IgD-negative memory B cell (primary cell): Measurements from ENCODE around the gene GPR162. TPM values are rescaled to one million over a fixed set of nuclear protein-coding genes. Genes with fewer than 3 reads are reported as not detected.
A peak's percentile ranks its signal among the peaks of the same experiment; 100 is the strongest.
"Not testable (repeated sequence)": the region's sequence is repeated elsewhere in the genome, so short reads cannot be mapped to it uniquely, and the experiment has no call there.

Experiments
- H3K27ac Mint-ChIP-seq, 3 donors: one replicate each; pipeline ENCODE4 v1.8.0; 2020 to 2022; ENCODE audit warnings: mild to moderate bottlenecking in 3 of 3, mixed read lengths in 3 of 3, moderate library complexity in 1 of 3
- H3K27me3 Mint-ChIP-seq: one replicate; pipeline ENCODE4 v1.8.0; 2021; ENCODE audit warnings: mixed read lengths
- H3K36me3 Mint-ChIP-seq: one replicate; pipeline ENCODE4 v1.8.0; 2020; ENCODE audit warnings: mild to moderate bottlenecking, mixed read lengths
- H3K4me1 Mint-ChIP-seq, 3 donors: one replicate each; pipeline ENCODE4 v1.8.0; 2020 to 2022; ENCODE audit warnings: mixed read lengths in 3 of 3, mild to moderate bottlenecking in 1 of 3
- H3K4me3 Mint-ChIP-seq, 4 donors: one replicate each; pipeline ENCODE4 v1.8.0; 2020 to 2022; ENCODE audit warnings: mild to moderate bottlenecking in 4 of 4, mixed read lengths in 4 of 4, moderate library complexity in 3 of 4
- H3K9me3 Mint-ChIP-seq, 3 donors: one replicate each; pipeline ENCODE4 v1.8.0; 2020 to 2021; ENCODE audit warnings: mixed read lengths in 3 of 3, mild to moderate bottlenecking in 1 of 3
- polyA plus RNA-seq: library from polyadenylated mRNA; unstranded; fragments of 300-500 nt; fragmentation: Illumina TruSeq; gene quantifications from one replicate; pipeline ENCODE4 v1.2.3, GENCODE V29; 2021

Gene GPR162
- polyA plus RNA-seq, 1 donor from 2014 or later = not detected

DNA sequence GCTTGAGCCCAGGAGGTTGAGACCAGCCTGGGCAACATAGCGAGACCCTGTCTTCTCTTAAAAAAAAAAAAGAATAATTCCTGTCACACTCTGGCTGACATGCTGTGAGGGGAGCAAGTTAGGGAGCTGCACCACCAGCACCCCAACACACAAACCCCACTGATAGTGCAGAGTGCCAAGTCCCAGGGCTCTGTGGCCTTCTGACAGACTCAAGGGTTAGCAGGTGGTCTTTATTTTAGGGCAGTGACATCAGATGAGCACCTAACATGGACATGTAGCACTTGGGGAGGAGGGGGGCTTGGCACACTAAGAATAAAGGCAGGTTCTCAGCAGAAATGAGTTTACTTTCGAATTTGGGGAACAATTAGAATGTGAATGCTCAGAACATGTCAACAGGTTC, 37.2 kb downstream of the GPR162 start:
- no peaks in the 10 kb centered on the region for H3K9me3 Mint-ChIP-seq
- H3K36me3 Mint-ChIP-seq = peaks cover 13% of the 10 kb centered on the region
- no peak overlapping the region for H3K27ac Mint-ChIP-seq
- peaks cover 2 to 6% (median 2%) of the 10 kb centered on the region in 3 donors for H3K4me1 Mint-ChIP-seq
- H3K4me3 Mint-ChIP-seq = no peak overlapping the region
- no peaks in the 10 kb centered on the region for H3K27me3 Mint-ChIP-seq

DNA sequence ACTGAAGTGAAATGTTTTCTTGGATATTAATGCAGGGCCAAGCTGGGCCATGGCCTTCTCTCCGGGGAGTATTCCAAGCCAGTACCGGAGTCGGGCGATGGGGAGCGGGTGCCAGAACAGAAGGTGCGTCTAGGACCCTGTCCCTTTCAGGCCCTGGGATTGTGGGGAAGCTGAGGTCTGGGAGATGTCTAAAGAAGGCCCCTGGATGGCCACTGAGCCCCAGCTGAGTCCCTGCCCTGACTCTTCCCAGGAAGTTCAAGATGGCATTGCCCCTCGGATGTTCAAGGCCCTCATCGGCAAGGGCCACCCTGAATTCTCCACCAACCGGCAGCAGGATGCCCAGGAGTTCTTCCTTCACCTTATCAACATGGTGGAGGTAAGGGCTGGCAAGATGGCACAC, 38.5 kb downstream of the GPR162 start:
- peaks cover 13% of the 10 kb centered on the region for H3K36me3 Mint-ChIP-seq
- H3K27ac Mint-ChIP-seq = no peak overlapping the region
- H3K27me3 Mint-ChIP-seq = no peaks in the 10 kb centered on the region
- H3K9me3 Mint-ChIP-seq = no peaks in the 10 kb centered on the region
- H3K4me3 Mint-ChIP-seq = peak overlapping the region in 1 of 4 donors; percentile 14
- peaks cover 0 to 5% (median 2%) of the 10 kb centered on the region in 3 donors for H3K4me1 Mint-ChIP-seq

DNA sequence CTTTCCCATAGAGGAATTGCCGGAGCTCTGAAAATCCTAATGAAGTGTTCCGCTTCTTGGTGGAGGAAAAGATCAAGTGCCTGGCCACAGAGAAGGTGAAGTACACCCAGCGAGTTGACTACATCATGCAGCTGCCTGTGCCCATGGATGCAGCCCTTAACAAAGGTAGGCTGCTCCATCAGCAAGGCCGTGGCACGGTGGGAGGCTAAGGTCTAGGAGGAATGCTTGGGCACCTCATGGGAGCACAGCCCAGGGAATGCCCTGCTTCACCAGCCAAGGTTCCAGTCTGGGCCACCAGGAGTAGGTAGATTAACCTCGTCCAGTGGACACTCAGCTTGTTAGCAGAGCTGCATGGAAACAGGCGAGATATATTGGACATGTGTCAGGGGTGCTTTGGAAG, 39.3 kb downstream of the GPR162 start:
- H3K36me3 Mint-ChIP-seq = peaks cover 10% of the 10 kb centered on the region

DNA sequence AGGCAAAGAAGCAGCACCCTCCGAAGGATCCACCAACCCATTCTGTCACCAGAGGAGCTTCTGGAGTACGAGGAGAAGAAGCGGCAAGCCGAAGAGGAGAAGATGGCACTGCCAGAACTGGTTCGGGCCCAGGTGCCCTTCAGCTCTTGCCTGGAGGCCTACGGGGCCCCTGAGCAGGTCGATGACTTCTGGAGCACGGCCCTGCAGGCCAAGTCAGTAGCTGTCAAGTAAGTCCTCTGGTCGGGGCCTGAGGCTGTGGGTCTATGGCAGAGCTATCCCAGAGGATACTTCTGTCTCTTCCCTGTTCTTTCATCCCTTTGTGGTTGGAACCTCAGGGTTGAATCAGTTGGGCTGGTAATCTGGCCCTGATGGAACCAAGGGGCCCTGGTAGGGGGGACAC, 39.8 kb downstream of the GPR162 start:
- Mint-ChIP-seq H3K9me3 (no peaks in the 10 kb centered on the region), H3K4me1 (peaks cover under 1 to 5% (median 2%) of the 10 kb centered on the region in 3 donors), H3K27ac (no peak overlapping the region)

More for the DNA sequence above, 39.3 kb downstream of the GPR162 start:
- no peaks in the 10 kb centered on the region for H3K27me3 Mint-ChIP-seq
- no peaks in the 10 kb centered on the region for H3K9me3 Mint-ChIP-seq
- no peak overlapping the region for H3K27ac Mint-ChIP-seq
- peak overlapping the region in 1 of 4 donors; percentile 74 for H3K4me3 Mint-ChIP-seq
- H3K4me1 Mint-ChIP-seq = peaks cover 0 to 5% (median 2%) of the 10 kb centered on the region in 3 donors

DNA sequence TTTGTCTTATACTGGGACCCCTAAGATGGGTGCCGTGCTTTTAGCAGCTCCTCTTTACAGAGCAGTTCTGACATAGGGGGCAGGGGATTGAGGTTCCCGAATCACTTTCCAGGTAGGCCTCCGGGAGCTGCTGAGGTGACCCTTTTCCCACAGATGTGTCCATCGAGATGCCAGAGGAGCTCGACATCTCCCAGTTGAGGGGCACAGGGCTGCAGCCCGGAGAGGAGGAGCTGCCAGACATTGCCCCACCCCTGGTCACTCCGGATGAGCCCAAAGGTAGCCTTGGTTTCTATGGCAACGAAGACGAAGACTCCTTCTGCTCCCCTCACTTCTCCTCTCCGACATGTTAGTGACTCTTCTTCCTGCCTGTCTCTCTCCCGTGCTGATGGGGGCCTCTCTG, 41.4 kb downstream of the GPR162 start:
- H3K4me1 Mint-ChIP-seq = peaks cover 0 to 3% (median 0%) of the 10 kb centered on the region in 3 donors
- H3K4me3 Mint-ChIP-seq = peak overlapping the region in 1 of 4 donors; percentile 43
- H3K27me3 Mint-ChIP-seq = no peaks in the 10 kb centered on the region
- H3K36me3 Mint-ChIP-seq = peaks cover 2% of the 10 kb centered on the region
- H3K27ac Mint-ChIP-seq = no peak overlapping the region
- H3K9me3 Mint-ChIP-seq = no peaks in the 10 kb centered on the region

More for the DNA sequence above, 39.8 kb downstream of the GPR162 start:
- H3K36me3 Mint-ChIP-seq = peaks cover 10% of the 10 kb centered on the region
- peak overlapping the region in 1 of 4 donors; percentile 74 for H3K4me3 Mint-ChIP-seq
- no peaks in the 10 kb centered on the region for H3K27me3 Mint-ChIP-seq

DNA sequence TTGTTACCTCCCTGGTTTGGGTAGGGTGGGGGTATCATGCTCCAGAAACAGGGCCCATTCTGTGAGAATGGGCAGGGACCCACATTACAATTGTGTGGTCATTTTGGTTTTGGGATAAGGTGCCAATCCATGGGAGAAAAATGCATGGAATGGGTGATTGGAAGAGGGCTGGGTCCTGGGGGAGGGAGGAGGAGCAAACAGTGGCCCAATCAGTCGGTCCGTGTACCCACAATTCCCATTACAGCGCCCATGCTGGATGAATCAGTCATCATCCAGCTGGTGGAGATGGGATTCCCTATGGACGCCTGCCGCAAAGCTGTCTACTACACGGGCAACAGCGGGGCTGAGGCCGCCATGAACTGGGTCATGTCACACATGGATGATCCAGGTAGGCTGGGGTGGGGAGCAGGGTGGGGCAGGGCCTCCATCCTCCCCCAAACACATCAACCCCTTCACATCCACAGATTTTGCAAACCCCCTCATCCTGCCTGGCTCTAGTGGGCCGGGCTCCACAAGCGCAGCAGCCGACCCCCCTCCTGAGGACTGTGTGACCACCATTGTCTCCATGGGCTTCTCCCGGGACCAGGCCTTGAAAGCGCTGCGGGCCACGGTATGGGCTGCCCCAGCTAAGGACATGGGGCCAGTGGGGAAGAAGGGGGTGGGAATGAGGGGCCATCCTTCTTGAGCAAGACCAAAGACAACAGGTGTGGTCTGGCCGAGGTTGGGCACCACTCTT, 42.1 kb downstream of the GPR162 start:
- Mint-ChIP-seq H3K4me1 (peaks cover 4 to 8% (median 5%) of the 10 kb centered on the region in 3 donors), H3K9me3 (no peaks in the 10 kb centered on the region), H3K36me3 (peaks cover 2% of the 10 kb centered on the region), H3K27me3 (no peaks in the 10 kb centered on the region), H3K27ac (no peak overlapping the region), H3K4me3 (peak overlapping the region in 3 of 4 donors; percentile 17 to 52 (median 41))

DNA sequence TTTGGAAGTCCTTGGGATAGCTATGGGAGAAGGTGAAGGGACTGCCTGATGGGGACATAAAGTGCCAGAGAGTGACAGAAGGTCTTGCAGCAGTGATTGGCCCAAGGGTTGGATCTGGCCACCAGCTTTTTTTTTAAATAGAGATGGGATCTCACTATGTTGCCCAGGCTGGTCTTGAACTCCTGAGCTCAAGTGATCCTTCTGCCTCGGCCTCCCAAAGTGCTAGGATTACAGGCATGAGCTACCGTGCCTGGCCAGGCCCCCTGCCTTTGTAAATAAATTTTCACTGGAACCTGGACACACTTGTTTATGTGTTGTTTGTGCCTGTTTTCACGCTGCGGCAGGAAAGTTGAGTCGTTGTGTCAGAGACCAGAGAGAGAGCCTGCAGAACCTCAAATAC, 43.7 kb downstream of the GPR162 start:
- H3K4me1 Mint-ChIP-seq = peaks cover 14 to 17% (median 15%) of the 10 kb centered on the region in 3 donors

DNA sequence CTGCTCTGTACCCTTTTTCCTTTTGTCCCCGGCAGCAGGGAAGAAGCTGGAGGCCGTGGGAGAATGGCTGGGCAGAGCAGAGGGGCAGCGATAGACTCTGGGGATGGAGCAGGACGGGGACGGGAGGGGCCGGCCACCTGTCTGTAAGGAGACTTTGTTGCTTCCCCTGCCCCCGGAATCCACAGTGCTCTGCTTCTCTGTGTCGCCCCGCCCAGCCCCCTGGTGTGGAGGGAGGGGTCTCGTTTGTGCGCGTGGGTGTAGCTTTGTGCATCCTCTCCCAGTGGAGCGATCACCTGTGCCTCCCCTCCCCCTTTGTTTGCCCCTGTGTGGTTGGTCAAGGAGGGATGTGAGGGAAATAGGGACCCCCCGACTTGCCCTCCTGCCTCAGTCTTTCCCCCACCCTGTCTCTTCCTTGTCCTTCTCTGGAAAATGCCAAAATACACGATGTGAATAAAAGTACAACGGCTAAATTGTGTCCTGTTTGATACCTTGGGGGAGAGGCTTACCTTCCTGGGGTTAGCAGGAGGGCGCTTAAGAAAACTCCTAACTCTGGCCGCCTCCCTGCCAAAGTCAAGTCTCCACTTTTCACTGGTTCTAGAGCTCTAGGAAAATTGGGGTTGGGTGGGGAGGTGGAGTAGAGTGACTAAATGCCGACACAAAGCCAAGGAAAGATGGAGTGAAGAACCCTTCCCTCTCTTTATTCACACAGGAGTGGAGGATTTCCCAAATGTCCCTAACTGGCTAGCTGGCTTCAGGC, 44.7 kb downstream of the GPR162 start:
- Mint-ChIP-seq H3K9me3 (no peaks in the 10 kb centered on the region), H3K27ac (peak overlapping the region in 2 of 3 donors; percentile 8 to 79), H3K36me3 (no peaks in the 10 kb centered on the region), H3K27me3 (no peaks in the 10 kb centered on the region), H3K4me1 (peaks cover 14 to 24% (median 24%) of the 10 kb centered on the region in 3 donors), H3K4me3 (peak overlapping the region; percentile 93 to 98 (median 94))

More for the DNA sequence above, 43.7 kb downstream of the GPR162 start:
- H3K27me3 Mint-ChIP-seq, H3K9me3 Mint-ChIP-seq, H3K36me3 Mint-ChIP-seq: not testable (repeated sequence)
- Mint-ChIP-seq H3K4me3 (peak overlapping the region in 3 of 4 donors; percentile 12 to 77 (median 64)), H3K27ac (peak overlapping the region in 2 of 3 donors; percentile 26 to 39)

DNA sequence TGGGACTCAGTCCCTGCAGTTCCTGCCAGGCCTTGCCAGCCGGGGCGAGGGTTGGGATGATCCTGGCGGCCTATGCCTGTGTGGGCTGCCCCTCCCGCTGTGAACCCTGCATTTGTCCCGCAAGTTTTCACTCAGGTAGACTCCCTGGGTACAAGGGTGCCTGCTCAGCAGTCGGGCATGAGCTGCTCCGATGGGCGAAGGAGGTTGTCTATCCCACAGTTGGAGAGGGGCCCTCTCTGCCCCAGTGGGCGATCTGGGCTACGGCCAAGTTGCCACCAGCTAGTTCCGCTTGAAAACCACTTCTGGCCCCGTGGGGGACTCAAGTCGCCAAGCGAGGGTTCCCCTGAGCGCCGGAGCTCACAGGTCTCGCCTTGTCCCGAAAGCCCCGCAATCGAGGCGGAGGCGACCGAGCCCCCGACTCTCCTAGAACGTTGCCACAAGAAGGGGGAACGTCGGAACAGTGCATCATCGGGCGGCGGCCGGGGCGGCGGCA, 45.3 kb downstream of the GPR162 start:
- peaks cover 18 to 29% (median 27%) of the 10 kb centered on the region in 3 donors for H3K4me1 Mint-ChIP-seq

DNA sequence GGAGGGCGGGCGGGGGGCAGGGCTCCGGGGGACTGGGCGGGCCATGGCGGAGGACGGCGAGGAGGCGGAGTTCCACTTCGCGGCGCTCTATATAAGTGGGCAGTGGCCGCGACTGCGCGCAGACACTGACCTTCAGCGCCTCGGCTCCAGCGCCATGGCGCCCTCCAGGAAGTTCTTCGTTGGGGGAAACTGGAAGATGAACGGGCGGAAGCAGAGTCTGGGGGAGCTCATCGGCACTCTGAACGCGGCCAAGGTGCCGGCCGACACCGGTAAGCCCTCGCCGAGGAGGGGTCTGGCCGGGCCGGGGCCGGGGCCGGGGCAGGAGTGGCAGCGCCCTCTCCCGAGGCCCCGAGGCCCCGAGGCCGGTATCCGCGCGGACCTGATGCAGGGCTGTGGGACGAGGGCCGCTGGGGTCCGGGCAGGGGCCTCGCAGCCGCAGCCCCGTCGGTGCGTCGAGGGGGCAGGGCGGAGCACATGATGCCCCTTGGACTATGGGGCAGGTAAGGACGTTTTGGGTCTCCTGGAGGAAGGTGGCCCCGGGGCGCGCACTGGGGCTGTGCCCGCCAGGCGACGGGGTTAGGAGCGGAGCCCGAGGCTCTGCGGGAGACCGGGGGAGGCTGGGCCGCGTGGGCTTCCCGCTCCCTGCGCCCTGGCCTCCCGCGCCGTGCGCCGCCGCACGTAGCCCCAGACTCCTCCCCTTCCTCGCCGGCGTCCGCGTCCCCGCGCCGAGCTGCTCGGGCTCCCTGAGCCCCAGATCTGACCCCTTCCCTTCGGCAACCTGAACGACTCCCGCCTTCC, 46.0 kb downstream of the GPR162 start, which contains the start of gene TPI1:
TPI1 (plus strand) TSS at position 119 of the 798 bp plus-strand sequence; CDS start at position 155, 36 bp downstream.
- H3K4me1 Mint-ChIP-seq = peaks cover 23 to 33% (median 33%) of the 10 kb centered on the region in 3 donors
- H3K36me3 Mint-ChIP-seq = peaks cover 1% of the 10 kb centered on the region
- H3K27me3 Mint-ChIP-seq = no peaks in the 10 kb centered on the region
- H3K4me3 Mint-ChIP-seq = peak within 1 kb of the TSS; percentile 93 to 98 (median 96)
- no peaks in the 10 kb centered on the region for H3K9me3 Mint-ChIP-seq
- peak within 1 kb of the TSS; percentile 84 to 98 (median 90) for H3K27ac Mint-ChIP-seq

More for the DNA sequence above, 45.3 kb downstream of the GPR162 start:
- Mint-ChIP-seq H3K9me3 (no peaks in the 10 kb centered on the region), H3K27ac (peak overlapping the region; percentile 8 to 79 (median 78)), H3K4me3 (peak overlapping the region; percentile 93 to 98 (median 94)), H3K36me3 (no peaks in the 10 kb centered on the region), H3K27me3 (no peaks in the 10 kb centered on the region)

DNA sequence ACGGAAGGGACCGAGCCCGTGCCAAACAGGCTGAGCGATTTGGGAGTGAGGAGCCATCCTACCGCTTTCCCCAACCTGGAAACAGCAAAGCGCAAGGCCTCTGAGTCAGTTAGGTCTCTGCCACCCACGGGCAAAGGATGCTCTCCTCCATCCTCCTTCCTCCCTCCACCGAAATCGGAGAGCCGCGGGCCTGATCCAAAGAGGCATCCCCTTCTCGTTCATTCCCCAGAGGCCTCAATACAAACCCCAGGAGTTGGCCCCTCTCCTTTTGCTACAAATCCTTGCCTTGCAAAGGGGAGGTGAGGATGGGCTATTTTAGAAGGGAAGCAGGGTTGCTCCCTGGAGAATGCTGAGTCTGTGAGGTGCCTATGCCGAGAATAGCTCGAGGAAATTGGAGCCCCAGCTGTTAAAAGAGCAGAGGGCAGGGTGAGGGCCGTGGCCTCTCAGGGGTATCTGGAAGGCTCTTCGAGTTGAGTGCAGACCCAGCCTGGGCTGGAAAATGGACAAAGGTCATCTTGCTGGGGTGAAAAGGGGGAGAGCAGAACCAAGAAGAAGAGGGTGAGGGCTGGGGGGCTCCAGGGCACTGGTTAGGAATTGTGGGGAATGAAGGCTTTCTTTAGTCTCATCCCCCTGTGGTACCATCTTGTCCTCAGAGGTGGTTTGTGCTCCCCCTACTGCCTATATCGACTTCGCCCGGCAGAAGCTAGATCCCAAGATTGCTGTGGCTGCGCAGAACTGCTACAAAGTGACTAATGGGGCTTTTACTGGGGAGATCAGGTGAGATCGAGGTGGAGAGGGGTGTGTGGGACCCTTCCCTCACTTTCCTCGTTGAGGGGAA, 46.8 kb downstream of the GPR162 start:
- H3K9me3 Mint-ChIP-seq = no peaks in the 10 kb centered on the region
- peaks cover 23 to 33% (median 33%) of the 10 kb centered on the region in 3 donors for H3K4me1 Mint-ChIP-seq
- H3K27me3 Mint-ChIP-seq = no peaks in the 10 kb centered on the region
- peaks cover 1% of the 10 kb centered on the region for H3K36me3 Mint-ChIP-seq
- peak overlapping the region; percentile 83 to 98 (median 84) for H3K27ac Mint-ChIP-seq
- H3K4me3 Mint-ChIP-seq = peak overlapping the region; percentile 91 to 98 (median 94)

DNA sequence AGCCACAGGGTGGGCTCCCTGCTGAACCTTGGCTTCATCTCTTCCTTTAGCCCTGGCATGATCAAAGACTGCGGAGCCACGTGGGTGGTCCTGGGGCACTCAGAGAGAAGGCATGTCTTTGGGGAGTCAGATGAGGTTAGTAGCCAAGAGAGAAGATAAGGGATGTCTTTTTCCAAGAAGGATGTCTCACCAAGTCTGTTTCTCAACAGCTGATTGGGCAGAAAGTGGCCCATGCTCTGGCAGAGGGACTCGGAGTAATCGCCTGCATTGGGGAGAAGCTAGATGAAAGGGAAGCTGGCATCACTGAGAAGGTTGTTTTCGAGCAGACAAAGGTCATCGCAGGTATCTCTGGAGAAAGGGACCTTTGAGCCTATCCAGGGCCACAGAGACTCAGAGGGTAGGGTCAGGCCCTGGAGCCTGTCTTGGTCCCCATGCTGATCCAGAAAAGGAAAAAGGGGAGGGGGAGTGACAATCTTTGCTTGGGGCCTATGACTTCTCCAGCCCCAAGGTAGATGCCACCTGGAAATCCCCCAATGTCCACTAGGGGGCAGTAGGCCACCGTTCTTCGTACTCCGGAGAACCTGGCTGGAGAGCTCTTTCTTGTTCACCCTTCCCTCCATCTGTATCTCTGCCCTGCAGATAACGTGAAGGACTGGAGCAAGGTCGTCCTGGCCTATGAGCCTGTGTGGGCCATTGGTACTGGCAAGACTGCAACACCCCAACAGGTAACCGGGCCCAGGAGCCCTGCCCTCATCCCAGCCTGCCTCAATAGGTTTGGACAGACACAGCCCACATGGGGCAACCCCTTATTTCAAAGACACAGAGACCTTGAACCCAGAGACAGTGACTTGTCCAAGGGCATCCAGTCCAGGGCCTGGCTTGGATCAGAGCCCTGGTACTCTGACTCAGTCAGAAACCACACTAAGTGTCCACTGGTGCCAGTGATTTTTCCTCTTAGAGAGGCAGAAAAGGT, 47.7 kb downstream of the GPR162 start:
- H3K36me3 Mint-ChIP-seq = peaks cover 1% of the 10 kb centered on the region
- H3K9me3 Mint-ChIP-seq = no peaks in the 10 kb centered on the region
- H3K27me3 Mint-ChIP-seq = no peaks in the 10 kb centered on the region
- peaks cover 23 to 39% (median 36%) of the 10 kb centered on the region in 3 donors for H3K4me1 Mint-ChIP-seq
- peak overlapping the region; percentile 79 to 98 (median 94) for H3K4me3 Mint-ChIP-seq
- peak overlapping the region; percentile 46 to 98 (median 84) for H3K27ac Mint-ChIP-seq

DNA sequence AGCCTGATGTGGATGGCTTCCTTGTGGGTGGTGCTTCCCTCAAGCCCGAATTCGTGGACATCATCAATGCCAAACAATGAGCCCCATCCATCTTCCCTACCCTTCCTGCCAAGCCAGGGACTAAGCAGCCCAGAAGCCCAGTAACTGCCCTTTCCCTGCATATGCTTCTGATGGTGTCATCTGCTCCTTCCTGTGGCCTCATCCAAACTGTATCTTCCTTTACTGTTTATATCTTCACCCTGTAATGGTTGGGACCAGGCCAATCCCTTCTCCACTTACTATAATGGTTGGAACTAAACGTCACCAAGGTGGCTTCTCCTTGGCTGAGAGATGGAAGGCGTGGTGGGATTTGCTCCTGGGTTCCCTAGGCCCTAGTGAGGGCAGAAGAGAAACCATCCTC, 48.7 kb downstream of the GPR162 start:
- Mint-ChIP-seq H3K4me1 (peaks cover 23 to 39% (median 36%) of the 10 kb centered on the region in 3 donors), H3K27ac (peak overlapping the region in 2 of 3 donors; percentile 23 to 80), H3K4me3 (peak overlapping the region in 1 of 4 donors; percentile 98)
- H3K9me3 Mint-ChIP-seq, H3K27me3 Mint-ChIP-seq, H3K36me3 Mint-ChIP-seq: not testable (repeated sequence)
